Fibroblast of lung (primary cell): ENCODE data around the gene SAMD11. TPM values are rescaled to one million over a fixed set of nuclear protein-coding genes. Genes with fewer than 3 reads are reported as not detected.
A peak's percentile ranks its signal among the peaks of the same experiment; 100 is the strongest.

Experiments used
- DNase-seq, 2 donors: peaks; one replicate each; pipeline versions ENCODE4 v3.0.0 to v3.0.0-alpha.2; 2010; ENCODE audit warnings: low read depth in 2 of 2
- H2AFZ ChIP-seq: 2 replicates; pipeline ENCODE4 v1.5.1; 2012; ENCODE audit warnings: low read length, control low read depth, inconsistent platforms
- H3K27ac ChIP-seq: 2 replicates; pipeline ENCODE4 v1.5.1; 2011; ENCODE audit warnings: low read length, control low read depth; ENCODE audit not compliant: insufficient read depth
- H3K27me3 ChIP-seq: 2 replicates; pipeline ENCODE4 v1.5.1; 2011; ENCODE audit warnings: mild to moderate bottlenecking, low read length; ENCODE audit not compliant: control insufficient read depth, insufficient read depth
- H3K36me3 ChIP-seq: 2 replicates; pipeline ENCODE4 v1.5.1; 2011; ENCODE audit warnings: low read length; ENCODE audit not compliant: control insufficient read depth, insufficient read depth
- H3K4me1 ChIP-seq: 2 replicates; pipeline ENCODE4 v1.5.1; 2011; ENCODE audit warnings: low read length; ENCODE audit not compliant: control insufficient read depth, insufficient read depth; ENCODE audit errors: extremely low read depth
- H3K4me2 ChIP-seq: 2 replicates; pipeline ENCODE4 v1.5.1; 2011; ENCODE audit warnings: low read length, control low read depth; ENCODE audit not compliant: insufficient read depth; ENCODE audit errors: extremely low read depth
- H3K4me3 ChIP-seq, 4 experiments: fragments of 200-600 bp in 1 of 4; sonication (generic) in 1 of 4; replicated peaks in 1 of 4; 2 replicates each; pipeline ENCODE4 v1.5.1; 2011 to 2016; ENCODE audit warnings: low read length in 4 of 4, low read depth in 3 of 4, mild to moderate bottlenecking in 3 of 4, control low read depth in 2 of 4, inconsistent platforms in 1 of 4, mixed read lengths in 1 of 4; ENCODE audit not compliant: insufficient read depth in 1 of 4; ENCODE audit errors: control extremely low read depth in 1 of 4
- H3K79me2 ChIP-seq: 2 replicates; pipeline ENCODE4 v1.5.1; 2012; ENCODE audit warnings: mild to moderate bottlenecking, low read length, inconsistent platforms; ENCODE audit not compliant: control insufficient read depth, insufficient read depth
- H3K9ac ChIP-seq: 2 replicates; pipeline ENCODE4 v1.5.1; 2011; ENCODE audit warnings: mild to moderate bottlenecking, low read length, control low read depth; ENCODE audit not compliant: insufficient read depth
- H3K9me3 ChIP-seq: 2 replicates; pipeline ENCODE4 v1.5.1; 2012; ENCODE audit warnings: low read depth, low read length; ENCODE audit not compliant: control insufficient read depth, insufficient read depth
- H4K20me1 ChIP-seq: 2 replicates; pipeline ENCODE4 v1.5.1; 2011; ENCODE audit warnings: low read length; ENCODE audit not compliant: control insufficient read depth, insufficient read depth; ENCODE audit errors: extremely low read depth
- EZH2 ChIP-seq: IDR thresholded peaks from 2 replicates; pipeline ENCODE4 v1.5.1; 2012; ENCODE audit warnings: low read length, control low read depth, mild to moderate bottlenecking; ENCODE audit errors: missing control alignments
- polyA plus RNA-seq, 2 donors: library from polyadenylated mRNA; depleted of rRNA in 1 of 2; stranded (reverse) in 1 of 2; unstranded in 1 of 2; fragments of >200 nt; gene quantifications; 2 replicates each; pipeline ENCODE4 v1.2.1, GENCODE V29; 2011 to 2012; ENCODE audit warnings: missing spikeins in 1 of 2
- total RNA-seq: library from RNA; depleted of rRNA; stranded (reverse); fragments of >200 nt; gene quantifications from 2 replicates; pipeline ENCODE4 v1.2.1, GENCODE V29; 2014
- TF ChIP-seq, protein P1 (sequence below), 2 donors: IDR thresholded peaks in 1 of 2; conservative IDR thresholded peaks in 1 of 2; 1 replicate in 1 of 2; 2 replicates in 1 of 2; pipeline ENCODE4 v1.5.1; 2011 to 2012; ENCODE audit warnings: low read length in 2 of 2, control low read depth in 1 of 2, inconsistent platforms in 1 of 2, low read depth in 1 of 2, mild to moderate bottlenecking in 1 of 2

SAMD11 gene
- total and polyA plus RNA-seq, 2 donors (not counting 1 experiment from before 2014, with no cell fraction given): 0.40 to 3.8 TPM

- Histone ChIP-seq H3K79me2 (no peaks in the 10 kb centered on the region), H3K9me3 (no peaks in the 10 kb centered on the region), H3K27me3 (peaks cover 47% of the 10 kb centered on the region), H3K27ac (no peak overlapping the region), H3K9ac (no peak overlapping the region), H3K4me1 (peaks cover 7% of the 10 kb centered on the region), H4K20me1 (no peaks in the 10 kb centered on the region), H2AFZ (no peak overlapping the region), H3K4me2 (no peak overlapping the region), H3K4me3 (no peak overlapping the region), H3K36me3 (no peaks in the 10 kb centered on the region)
- DNase-seq: no peak
- no peak for TF ChIP-seq EZH2
- TF ChIP-seq, protein P1, sequence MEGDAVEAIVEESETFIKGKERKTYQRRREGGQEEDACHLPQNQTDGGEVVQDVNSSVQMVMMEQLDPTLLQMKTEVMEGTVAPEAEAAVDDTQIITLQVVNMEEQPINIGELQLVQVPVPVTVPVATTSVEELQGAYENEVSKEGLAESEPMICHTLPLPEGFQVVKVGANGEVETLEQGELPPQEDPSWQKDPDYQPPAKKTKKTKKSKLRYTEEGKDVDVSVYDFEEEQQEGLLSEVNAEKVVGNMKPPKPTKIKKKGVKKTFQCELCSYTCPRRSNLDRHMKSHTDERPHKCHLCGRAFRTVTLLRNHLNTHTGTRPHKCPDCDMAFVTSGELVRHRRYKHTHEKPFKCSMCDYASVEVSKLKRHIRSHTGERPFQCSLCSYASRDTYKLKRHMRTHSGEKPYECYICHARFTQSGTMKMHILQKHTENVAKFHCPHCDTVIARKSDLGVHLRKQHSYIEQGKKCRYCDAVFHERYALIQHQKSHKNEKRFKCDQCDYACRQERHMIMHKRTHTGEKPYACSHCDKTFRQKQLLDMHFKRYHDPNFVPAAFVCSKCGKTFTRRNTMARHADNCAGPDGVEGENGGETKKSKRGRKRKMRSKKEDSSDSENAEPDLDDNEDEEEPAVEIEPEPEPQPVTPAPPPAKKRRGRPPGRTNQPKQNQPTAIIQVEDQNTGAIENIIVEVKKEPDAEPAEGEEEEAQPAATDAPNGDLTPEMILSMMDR (conservative IDR thresholded peaks at IDR 0.05 in 1 of 2, IDR thresholded peaks at IDR 0.05 in 1 of 2; ENCODE audit: low read depth in 1 of 2, low read length in 2 of 2): no peak
Observed at GRCh38 chr1:918843-919242, 4.9 kb upstream of the SAMD11 start.

GRCh38 chr1:919271-919872, 4.4 kb upstream of the SAMD11 start:
- Histone ChIP-seq H3K79me2 (no peaks in the 10 kb centered on the region), H3K27ac (no peak overlapping the region), H3K36me3 (no peaks in the 10 kb centered on the region), H3K4me3 (no peak overlapping the region), H3K27me3 (peaks cover 47% of the 10 kb centered on the region), H3K4me1 (peaks cover 7% of the 10 kb centered on the region), H3K9ac (no peak overlapping the region), H4K20me1 (no peaks in the 10 kb centered on the region), H3K4me2 (no peak overlapping the region), H2AFZ (no peak overlapping the region), H3K9me3 (no peaks in the 10 kb centered on the region)
- DNase-seq: no peak
- TF ChIP-seq EZH2: no peak
- TF ChIP-seq, protein P1 (conservative IDR thresholded peaks at IDR 0.05 in 1 of 2, IDR thresholded peaks at IDR 0.05 in 1 of 2; ENCODE audit: low read depth in 1 of 2, low read length in 2 of 2): peak in 1 of 2 donors; percentile 8

DNA sequence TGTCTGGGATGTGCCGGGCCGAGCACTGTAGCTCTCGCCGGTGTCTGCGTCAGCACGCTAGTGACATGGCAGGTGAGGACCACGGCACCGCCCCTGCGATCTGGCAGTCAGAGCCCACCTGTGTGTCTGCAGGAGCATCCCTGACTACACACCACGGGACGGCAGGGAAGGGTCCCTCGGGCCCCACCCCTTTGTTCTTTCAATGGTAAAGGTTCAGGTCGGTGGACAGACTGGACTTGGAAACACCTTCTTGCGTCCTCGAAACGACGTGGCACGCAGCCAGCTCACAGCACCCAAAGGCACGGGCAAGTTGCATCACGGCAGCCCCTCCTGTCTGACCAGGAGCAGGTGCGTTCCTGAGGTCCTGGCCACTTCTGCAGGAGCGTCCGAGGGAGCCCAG, 3.7 kb upstream of the SAMD11 start:
- H3K27ac ChIP-seq: no peak overlapping the region
- H3K4me2 ChIP-seq: no peak overlapping the region
- TF ChIP-seq, protein P1 (conservative IDR thresholded peaks at IDR 0.05 in 1 of 2, IDR thresholded peaks at IDR 0.05 in 1 of 2; ENCODE audit: low read depth in 1 of 2, low read length in 2 of 2): no peak
- TF ChIP-seq EZH2: no peak
- no peak overlapping the region for H2AFZ ChIP-seq
- no peaks in the 10 kb centered on the region for H3K9me3 ChIP-seq
- no peak for DNase-seq
- H3K79me2 ChIP-seq: no peaks in the 10 kb centered on the region
- peaks cover 7% of the 10 kb centered on the region for H3K4me1 ChIP-seq
- H3K4me3 ChIP-seq: no peak overlapping the region
- H3K9ac ChIP-seq: no peak overlapping the region
- no peaks in the 10 kb centered on the region for H4K20me1 ChIP-seq
- no peaks in the 10 kb centered on the region for H3K36me3 ChIP-seq
- H3K27me3 ChIP-seq: peaks cover 47% of the 10 kb centered on the region
